NCI-H1694 (cell line): ENCODE measurements around the gene HOXA3.

Experiments
- DNase-seq: peaks from one replicate; lab custom pipeline; 2025; lab: John Stamatoyannopoulos, UW

HOXA3 gene

DNA sequence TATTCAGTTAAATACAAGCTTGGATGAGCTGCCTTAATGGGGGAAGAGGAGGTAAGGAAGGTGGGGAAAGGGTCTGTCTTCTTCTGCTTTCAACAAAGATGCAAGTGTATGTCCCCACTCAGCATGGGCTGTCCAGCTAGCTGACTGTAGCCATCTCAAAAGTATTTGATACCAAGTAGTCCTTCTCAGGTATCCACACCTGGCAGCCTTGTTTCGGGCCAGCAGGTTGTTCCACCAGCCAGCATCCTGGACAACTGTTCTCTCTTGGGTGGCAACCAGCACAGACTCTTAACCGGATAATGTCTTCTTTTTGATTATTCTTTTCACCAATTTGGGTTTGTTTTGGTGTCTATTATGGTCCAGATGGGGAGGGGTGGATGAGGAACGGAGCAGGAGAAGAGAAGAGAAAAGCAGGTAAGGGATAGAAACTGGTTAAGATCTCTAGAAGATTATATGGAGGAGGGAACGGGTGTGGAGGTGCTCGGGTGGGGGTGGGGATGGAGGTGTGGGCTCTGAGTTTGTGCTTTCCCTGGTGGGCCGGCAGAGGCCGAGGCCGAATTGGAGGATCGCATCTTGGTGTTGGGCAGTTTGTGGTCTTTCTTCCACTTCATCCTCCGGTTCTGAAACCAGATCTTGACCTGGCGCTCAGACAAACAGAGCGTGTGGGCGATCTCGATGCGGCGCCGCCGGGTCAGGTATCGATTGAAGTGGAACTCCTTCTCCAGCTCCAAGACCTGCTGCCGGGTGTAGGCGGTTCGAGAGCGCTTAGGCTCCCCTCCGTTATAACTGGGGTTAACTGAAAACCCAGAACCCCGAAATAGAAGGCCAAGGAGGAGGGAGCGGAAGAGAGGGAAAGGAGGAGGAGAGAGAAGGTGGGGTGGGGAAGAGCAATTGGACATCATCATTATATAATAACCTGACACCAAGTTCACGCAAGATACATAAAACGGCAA is 23.3 kb downstream of the HOXA3 start:
- no peak for DNase-seq

DNA sequence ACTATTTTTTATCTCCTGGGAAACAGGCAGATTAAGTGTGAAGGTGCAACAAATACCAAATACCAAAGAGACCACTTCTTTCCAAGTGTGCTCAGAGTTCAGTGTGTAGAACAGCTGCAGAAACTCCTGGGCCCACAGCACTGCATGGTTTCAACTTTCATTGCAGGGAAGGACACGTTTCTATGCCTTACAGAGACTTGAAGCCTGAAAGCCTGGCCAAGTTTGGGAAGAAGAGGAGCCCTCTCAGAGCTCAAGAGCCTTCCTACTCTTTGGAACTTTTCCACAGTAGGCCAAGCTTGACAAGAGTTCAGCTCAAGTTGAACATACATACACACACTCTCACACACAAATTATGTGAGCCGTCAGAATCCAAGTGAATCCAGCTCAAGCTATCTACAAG is 24.3 kb downstream of the HOXA3 start:
- DNase-seq, result no peak

DNA sequence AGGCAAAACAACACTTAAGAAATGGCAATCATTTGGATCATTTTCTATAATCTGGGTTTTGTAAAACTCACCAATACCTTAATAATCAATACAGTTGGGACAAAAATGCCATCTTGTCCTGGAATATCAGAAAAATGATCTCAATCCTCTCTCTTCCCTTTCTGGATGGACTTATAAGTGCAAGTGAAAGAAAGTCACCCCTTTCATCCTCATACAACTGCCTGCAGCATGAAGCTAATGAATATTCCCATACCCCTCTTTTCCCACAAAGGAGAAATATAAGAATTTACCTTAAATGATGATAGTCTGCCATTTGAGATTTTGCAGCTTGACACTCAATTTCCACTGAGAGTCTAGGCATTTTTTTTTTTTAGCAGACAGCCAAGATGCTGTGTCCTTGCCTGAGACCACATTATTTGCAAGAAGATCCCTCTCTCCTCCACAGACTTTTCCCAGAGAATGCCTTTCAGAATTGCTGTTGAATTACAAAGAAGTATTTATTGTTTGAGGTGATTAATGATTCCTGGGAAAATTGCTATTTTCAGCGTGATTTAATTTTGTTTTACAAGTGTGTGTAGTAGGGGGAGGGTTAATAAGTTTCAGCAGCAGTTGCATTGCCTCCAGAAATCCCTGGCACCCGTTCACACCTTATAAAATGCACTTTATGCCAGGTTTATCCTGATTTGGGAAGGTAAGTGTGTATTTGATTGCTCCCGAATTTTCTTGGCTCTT is 25.6 kb downstream of the HOXA3 start:
- DNase-seq, result no peak

DNA sequence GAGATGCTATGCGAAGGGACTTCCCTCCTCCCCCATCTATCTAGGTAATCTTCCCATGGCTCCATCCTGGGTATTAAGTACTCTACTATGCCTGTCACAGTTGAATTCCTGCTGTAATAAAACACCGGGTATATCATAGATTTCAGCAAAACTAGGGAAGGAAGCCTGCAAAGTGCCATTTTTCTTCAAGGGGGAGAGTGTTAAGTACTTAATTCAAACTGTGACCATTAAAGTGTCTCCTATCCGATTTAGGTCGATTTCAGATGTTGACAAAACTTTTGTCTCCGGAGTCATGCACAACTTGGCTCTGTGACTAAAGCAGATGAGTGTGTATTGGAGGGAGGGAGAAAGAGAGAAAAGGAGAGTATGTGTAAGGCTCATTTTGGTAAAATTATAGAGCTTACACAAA is 26.4 kb downstream of the HOXA3 start:
- no peak for DNase-seq

DNA sequence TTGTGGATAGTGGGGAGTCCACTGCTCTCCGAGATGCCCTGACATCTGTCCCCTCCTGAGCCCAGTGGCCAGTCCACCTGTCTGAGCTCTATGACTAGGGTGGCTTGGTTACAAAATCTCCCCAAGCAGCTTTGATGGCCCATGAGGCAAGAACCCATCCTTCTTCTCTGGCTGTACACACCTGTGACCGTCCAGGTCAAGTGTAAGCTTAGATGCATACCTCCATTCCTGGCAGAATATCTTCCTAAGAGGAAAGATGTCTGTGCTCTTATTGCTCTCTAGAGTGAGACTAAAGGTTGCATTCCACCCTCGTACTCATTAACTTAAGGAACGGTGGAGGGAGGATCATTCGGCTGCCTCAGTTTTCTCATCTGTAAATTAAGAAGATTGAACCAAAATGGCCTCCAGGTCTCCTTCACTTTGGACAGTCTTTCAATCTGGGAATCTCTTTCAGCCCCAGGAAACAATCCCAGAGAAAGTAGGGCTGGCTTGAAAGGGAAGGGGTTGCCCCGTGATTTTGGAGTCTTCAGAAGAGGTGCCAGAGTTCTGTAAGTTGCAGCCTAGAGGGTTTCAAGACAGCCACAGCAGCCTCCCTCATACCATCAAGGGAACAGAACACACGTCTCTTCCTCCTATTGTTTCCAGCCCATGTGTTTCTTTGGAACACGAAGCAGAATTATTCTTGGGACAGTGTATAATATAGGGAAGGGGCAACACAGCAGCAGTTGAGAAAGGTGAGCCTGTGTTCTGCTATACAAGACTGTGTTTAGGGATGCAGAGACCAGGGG is 27.3 kb downstream of the HOXA3 start:
- no peak for DNase-seq

DNA sequence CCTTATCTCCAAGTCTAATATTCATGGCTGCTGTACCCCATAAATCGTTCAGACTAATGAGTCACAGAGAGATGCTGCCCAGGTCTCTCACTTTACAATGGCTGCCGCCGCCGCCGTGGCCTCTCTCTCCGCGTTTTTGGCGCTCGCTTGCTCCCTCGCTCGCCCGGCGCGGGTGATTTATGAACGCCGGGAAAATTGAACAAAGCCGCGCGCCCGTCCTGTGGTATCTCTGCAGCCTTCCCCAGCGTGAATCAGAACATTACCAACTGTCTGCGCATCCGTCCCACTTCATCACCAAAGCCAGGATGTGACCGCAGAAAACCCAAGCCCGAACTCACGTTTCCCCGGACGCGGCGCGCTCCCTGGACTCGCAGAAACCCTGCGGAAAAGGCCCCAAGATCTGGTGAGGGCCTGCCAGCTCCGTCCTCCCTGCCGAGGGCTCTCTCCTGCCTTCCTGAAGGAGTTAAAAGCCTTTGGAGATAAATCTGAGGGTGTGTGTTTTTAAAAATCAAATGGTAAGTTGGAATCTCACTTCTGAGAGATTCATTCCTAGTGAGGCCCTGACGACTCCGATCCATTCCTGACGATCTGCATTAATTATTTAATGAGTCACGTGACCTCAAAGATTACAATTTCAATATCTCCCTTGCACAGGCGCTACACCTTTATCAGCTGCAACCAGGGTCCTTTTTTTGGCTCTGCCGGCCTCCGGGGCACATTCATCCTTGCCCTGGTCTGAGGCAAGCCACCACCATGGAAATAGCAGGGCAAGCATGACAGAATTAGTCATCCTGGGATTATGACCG is 28.1 kb downstream of the HOXA3 start:
- no peak for DNase-seq

DNA sequence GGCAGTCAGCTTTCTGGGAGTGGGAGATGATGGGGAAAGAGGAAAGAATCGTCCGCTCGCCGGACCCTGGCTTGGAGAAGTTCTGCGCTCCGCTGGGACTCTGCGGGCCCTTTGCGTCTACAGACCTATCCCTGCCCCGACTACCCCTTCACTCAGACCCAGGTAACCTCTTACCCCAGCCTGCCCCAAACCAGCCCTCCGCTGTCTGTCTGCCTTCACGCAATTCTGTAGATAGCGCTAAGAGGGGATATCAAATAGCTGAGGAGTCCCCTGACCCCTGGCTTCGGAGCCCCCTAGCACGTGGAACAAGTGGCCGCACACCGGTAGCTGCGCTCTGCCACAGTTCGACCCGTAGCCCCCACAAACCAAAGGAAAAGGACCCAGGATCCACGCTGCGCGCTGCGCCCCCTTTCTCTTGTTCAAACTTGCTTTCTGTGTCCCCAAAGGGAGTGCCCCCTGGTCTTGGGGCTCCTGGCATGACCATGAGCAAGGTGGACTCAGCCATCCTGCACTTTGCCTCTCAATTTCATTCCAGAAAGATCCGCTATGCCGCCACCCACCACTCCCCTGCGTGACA is 28.8 kb downstream of the HOXA3 start:
- no peak for DNase-seq

DNA sequence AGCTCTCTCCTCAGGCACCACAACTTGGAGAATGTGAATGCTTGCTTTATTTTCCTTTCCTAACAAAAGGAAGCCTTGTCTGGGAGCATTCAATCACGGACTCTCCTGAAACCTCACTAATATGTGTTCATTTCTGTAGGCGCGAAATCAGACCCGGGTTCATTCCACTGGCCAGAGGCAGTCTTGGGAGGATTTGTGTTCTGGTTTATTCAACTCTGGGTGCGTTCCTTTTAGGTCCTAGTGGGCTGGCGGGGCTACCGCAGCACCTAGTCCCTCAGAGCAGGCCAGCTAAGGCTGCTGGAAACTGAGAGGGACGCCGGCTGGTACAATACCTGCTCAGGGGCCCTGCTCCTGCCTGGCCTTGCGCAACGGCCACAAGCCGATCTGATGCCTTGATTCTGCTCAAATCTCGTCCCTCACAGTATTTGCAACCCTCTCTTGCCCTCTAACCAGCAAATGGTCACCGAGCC is 29.3 kb downstream of the HOXA3 start:
- no peak for DNase-seq

DNA sequence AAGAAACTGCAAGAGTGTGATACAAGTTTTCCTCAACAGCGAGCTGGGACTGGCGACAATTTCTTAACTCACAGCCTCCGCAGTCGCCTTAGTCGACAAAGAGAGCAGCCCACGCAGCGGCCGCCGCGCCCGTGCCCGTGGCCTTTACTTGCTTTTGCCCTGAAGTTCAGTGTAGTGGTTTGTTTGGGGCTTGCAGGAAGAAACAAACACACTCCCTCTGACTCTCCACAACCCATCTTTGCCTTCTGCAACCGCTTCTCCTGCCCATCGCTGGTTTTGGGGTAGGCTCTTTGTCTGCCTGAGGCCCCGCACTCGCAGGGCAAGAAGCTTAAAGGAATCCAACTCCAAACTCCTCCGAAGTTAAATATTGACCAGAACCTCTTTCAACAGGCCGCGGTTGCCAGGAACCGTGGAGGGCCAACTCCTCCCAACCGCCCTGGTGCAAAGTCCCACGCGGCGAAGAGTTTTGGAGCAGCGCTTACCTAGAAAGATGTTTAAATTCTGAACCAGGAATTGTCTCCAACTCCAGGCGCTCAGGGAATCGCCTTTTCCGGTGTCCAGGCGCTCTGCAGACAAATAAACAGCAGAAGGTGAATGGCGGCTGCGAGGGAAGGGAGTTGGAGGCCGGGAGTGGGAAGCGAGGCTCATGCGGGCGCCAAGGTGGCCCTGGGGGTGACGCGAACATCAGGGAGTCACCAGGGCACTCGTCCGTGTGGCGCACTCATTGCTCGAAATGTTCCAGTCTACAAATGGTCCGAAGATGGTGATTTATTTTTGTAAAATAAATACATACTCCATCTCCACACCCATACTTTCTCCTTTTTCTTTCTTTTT is 30.1 kb downstream of the HOXA3 start:
- DNase-seq, result no peak

DNA sequence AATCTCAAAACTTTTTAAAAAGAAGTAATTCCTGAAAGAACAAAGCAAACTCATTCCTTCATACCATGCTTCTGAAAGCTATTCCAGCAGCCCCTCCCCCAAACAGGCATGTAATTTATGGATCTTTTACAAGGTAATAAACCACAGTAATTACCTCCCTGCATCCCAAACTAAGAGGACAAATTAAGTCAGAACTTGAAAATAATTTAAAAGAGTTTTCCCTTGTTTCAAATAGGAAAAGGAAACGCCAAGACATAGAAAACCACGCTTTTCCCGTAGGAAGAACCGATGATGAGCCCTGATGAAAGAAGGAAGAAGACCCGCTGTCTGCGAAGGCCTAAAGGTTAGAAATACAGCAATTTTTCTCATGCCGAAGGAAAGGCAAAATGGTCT is 30.7 kb downstream of the HOXA3 start:
- no peak for DNase-seq

DNA sequence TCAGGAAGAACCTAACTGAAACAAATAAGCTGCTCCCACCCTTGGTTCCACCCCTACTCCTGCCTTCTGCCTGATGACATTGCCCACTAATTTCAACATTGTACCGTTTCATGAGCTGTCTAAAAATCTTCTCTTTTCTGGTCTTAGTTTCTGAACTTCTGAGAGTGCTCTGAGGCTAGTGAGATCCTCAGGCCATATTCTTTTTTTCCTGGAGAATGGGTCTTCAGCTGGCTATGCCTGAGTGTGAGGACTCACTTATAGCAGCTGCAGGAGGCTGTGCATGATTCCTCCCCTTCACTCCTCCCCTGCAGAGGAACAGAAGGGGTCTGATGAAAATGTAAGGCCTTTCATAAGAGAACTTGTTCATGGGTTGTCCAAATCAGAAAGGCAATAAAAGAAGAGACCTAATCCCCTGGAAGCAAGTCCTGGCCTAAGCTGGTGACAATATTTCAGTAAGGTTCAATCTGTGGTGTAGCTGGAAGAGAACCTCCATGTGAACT is 32.9 kb downstream of the HOXA3 start:
- DNase-seq, result no peak

DNA sequence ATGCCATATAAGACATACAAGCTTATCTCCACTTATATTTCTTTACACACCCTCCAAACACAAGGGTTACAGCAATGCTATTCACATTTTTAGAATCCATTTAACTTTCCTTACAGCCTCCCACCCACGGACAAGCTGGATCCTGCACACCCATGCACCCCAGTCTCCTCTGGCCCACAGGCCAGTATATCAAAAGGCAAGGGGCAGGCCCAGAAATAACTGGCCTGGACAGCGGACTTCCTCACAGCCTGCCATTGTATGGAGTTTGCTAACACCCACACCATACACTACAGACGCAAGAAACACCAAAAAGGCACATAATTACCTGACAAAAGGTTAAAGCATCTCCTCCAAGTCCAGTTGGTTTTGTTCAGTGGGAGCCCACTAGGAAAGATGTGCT is 33.8 kb downstream of the HOXA3 start:
- DNase-seq, result no peak

DNA sequence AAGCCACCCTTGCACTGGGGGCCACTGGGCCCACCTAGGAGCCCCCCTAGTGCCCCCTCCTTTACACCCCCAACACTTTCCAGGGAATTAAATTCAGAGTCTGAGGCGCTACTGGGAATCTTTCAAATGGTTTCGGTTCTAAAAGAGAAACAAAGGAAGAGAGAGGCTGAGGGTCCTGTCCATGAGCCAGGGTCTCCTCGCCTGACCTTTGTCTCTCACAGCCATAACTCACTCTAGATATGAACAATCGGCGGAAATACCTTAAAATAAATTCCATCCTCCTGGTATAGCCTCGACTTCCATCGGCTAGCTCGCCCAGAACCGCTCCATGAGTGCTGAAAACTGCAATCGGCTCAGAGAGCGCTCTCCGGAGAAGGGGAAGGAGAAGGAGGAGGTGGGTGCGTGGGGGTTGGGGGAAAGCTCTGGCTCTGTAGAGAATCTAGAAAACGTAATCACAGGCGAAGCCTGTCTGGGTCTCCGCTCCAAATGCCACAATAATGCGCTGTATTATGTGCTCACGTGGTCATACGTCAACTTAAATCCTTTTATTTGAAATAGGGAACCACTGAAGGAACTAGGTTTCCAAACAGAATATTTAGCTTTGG is 34.4 kb downstream of the HOXA3 start:
- DNase-seq, result no peak

DNA sequence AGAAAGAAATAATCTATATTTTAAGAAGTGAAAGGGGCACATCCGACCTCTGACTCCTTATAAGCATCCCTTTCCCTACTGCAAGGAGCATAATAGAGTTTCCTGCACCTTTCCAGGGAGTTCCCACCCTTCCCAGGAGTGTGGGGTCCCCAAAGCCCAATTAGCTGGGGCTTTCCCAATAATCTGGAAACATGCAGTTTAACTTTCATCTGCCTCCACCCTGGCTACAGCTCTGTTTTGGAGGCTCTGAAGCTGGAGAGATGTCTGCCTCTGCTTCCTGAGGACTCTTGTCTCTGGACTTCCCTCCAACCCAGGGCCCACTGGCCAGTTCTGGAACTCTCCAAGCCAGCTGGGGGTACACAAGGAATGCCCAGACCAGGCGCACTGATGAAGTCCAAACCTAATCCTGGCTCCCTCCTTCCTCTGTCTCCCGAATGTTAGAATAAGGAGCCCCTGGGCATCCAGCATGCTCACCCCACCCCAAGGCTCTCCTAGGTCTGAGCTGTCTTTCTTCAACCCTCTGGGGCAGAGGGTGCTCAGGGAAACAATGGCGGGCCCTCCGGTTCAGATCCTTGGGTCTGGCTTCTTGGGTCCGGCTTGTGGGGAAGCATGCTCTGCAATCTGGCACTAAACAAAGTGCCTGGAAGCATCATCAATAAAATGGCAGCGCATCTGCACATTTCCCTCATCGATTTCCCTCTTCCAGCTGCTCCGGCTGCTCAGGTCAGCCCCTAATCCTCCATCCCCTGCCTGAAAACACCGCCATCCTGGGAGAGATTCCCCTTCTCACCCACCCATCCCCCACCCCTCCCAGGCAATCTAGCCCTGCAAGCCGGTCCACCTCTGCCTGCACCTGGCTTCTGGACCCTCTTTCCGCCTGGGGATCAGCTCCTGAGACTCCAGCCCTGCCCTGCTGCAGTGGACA is 35.2 kb downstream of the HOXA3 start:
- DNase-seq, result no peak

DNA sequence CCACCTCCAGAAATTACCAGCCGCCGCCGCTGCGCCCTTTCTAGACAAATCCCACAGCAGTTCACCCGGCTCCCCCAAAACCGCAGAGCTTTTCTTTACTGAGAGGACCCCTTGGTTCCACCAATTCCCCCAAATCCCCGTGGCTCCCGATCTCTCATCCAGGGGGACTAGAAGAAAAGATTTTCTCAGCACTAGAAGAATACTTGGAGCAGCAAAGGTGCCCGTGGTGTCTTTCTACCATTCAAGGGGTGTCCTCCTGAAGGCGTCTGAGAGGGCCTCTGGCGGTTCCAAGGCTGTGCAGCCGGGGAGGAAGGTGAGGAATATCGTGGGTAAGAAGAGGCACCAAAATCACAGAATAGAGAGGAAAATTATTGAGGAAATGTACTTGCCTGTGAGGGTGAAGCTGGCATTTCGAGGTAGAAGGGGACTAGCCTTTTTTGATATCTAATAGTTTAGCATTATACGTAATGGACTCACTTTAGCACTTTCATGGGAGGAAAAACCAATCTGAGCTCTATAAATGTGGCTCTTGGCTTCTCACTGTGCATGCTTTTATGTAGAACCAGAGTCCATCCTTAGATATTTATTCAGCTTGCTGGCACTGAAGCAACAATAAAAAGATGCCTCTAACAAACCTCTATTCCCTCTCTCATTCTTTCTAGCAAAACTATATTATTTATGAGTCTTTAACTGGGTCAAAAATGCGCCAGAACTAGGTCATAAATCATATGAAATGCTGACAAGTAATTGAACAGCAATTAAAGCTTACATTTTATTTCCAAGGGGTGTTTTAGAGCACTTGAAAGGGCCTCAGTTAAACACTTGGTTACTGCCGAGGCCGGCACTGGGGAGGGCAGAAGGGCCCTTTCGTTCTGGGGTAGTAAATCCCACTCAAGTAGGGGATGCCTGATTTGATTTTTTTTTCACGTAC is 36.1 kb downstream of the HOXA3 start:
- DNase-seq, result no peak

DNA sequence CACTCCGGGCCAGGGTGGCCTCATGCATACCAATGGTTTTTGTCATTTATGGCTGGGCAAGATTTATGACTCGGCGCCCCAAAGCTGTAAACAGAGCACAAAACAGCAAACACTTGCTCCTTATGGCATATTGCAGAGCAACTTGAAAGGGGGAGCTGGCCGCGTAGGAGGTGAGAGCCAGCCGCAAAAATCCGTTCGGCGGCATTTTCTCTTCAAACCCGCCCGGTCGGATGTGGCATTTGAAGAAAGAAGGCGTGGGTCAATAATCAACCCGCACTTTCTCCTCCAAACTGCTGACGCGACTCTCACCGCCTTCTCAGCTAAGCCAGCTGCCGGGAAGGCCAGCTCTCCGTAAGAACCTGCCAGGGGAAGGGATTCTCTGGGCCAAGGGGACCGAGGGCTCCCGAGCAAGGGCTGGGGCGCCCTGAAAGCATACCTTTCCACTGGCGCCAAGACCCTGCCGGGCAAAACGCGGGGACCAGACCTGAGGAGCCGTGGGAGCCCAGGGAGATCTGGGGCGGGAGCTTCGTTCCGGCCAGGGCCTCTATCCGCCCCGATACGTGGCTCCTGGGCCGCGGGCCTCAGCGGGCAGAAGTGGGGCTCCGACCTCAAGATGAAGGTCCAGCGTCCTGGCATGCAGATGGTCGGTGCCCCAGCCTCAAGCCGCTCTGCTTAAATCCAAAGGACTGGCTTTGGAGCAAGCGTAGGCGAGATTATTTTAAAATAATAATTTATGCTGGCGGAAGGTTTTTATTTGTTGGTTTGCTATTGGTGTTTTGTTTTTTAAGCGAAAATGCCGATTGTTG is 37.0 kb downstream of the HOXA3 start:
- no peak for DNase-seq

DNA sequence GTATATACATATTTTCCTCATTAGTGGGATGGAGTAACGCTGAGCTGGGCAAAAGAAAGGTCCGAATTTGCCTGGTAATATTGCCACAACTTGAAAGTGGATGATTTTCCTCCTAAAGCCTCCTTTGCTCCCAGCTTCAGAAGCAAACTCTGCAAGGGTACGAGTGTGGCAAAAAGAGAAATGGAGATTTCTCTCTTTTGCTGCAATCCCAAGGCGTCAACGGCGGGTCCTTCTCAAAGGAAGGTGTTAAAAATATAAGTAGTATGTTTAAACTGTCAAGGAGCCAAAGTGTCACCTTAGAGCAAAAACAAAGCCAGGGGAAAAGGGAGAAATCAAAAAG is 37.5 kb downstream of the HOXA3 start:
- no peak for DNase-seq
